ENCODE measurements around the gene TMEM14C.
"Not testable (repeated sequence)": the region's sequence is repeated elsewhere in the genome, so short reads cannot be mapped to it uniquely, and the experiment has no call there.

- not testable (repeated sequence) for TF ChIP-seq CTCF, POLR2A (IDR thresholded peaks at IDR 0.05)
Observed at GRCh38 chr6:10750568-10750967, 27.7 kb downstream of the TMEM14C start.

Measured in tibial nerve (tissue), 3 donors.